B cell (primary cell): Measurements from ENCODE around the gene DOCK1.

Source experiments
- EZH2 ChIP-seq: IDR thresholded peaks from 2 replicates; pipeline ENCODE4 v1.6.1; 2012; ENCODE audit warnings: borderline replicate concordance, low read depth, mild to moderate bottlenecking, moderate library complexity, low read length; ENCODE audit not compliant: insufficient read depth, poor library complexity, severe bottlenecking
- TF ChIP-seq, protein P1 (sequence below): fragments of 200-600 bp; IDR thresholded peaks from one replicate; pipeline ENCODE4 v1.8.0; 2022; ENCODE audit warnings: antibody characterized with exemption, mild to moderate bottlenecking

DNA sequence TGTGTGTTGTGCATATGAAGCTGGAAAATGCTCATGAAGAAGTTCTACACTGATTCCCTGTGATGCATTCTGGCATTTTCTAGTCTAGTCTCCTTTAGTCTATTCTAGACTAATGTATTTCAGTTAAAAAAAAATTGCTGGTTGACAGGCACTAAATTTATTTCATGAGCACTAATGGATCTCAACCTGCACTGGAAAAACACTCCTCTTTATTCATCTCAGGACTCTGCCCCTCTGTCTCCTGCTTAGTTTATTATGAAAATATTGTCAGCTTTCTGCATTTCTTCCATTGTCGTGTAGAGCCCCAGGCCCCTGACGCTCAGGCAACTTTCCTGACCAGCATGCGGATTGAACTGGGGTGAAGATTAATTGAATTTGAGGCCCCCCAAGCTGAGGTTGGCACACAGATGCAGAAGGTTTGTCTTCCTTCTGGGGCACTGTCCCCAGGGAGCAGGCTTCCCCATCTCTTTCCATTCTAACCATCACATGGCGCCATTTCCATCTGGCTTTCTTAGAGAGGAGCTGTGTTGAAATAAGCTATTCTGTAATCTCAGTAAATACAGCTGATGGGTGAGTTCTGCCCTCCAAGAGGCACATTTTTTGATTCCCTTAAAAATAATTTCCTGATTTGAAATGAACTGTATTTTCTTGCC, 162.4 kb downstream of the DOCK1 start:
- TF ChIP-seq, protein P1, sequence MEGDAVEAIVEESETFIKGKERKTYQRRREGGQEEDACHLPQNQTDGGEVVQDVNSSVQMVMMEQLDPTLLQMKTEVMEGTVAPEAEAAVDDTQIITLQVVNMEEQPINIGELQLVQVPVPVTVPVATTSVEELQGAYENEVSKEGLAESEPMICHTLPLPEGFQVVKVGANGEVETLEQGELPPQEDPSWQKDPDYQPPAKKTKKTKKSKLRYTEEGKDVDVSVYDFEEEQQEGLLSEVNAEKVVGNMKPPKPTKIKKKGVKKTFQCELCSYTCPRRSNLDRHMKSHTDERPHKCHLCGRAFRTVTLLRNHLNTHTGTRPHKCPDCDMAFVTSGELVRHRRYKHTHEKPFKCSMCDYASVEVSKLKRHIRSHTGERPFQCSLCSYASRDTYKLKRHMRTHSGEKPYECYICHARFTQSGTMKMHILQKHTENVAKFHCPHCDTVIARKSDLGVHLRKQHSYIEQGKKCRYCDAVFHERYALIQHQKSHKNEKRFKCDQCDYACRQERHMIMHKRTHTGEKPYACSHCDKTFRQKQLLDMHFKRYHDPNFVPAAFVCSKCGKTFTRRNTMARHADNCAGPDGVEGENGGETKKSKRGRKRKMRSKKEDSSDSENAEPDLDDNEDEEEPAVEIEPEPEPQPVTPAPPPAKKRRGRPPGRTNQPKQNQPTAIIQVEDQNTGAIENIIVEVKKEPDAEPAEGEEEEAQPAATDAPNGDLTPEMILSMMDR: no peak
- TF ChIP-seq EZH2: no peak
